ENCODE measurements around the gene SDCBP2.

SDCBP2 gene

GRCh38 chr20:1315804-1316203, 13.1 kb downstream of the SDCBP2 start:
- H2BK5ac ChIP-seq (ENCODE audit: low read length) = no peak overlapping the region
- no peak overlapping the region for H3K4me2 ChIP-seq (ENCODE audit: insufficient read depth, low read length, poor library complexity, severe bottlenecking)
- no peaks in the 10 kb centered on the region for H3K79me1 ChIP-seq (ENCODE audit: low read depth, low read length)
- H2BK15ac ChIP-seq (ENCODE audit: low read length) = no peak overlapping the region
- no peak overlapping the region for H3K27ac ChIP-seq (replicated peaks; ENCODE audit: low read length)
- H3K4ac ChIP-seq (ENCODE audit: low read length) = no peak overlapping the region
- no peak overlapping the region for H3K14ac ChIP-seq (ENCODE audit: low read length)
- no peak for DNase-seq (ENCODE audit: low spot score)
- H3K27me3 ChIP-seq (ENCODE audit: control insufficient read depth in 3 of 3, insufficient read depth in 3 of 3, low read depth in 1 of 3, low read length in 3 of 3) = no peaks in the 10 kb centered on the region
- H3K18ac ChIP-seq (ENCODE audit: low read length) = no peak overlapping the region
- no peak overlapping the region for H2BK12ac ChIP-seq (ENCODE audit: low read length)
- H2AK5ac ChIP-seq (ENCODE audit: low read depth, low read length) = no peak overlapping the region
- H2BK120ac ChIP-seq (ENCODE audit: low read depth, low read length) = no peak overlapping the region
- no peak overlapping the region for H3K9ac ChIP-seq (ENCODE audit: low read depth, low read length, poor library complexity)
- H3K4me1 ChIP-seq (ENCODE audit: control insufficient read depth in 2 of 2, insufficient read depth in 1 of 2, low read depth in 1 of 2, low read length in 2 of 2) = peaks cover 4% of the 10 kb centered on the region in 2 donors
- no peak overlapping the region for H2AFZ ChIP-seq (ENCODE audit: low read length)
- no peak overlapping the region for H4K8ac ChIP-seq (ENCODE audit: low read depth, low read length)
- no peak overlapping the region for H3K23ac ChIP-seq (ENCODE audit: low read depth, low read length, poor library complexity)
- no peak overlapping the region for H4K91ac ChIP-seq (ENCODE audit: low read depth, low read length, poor library complexity)
- no peak overlapping the region for H3K4me3 ChIP-seq (ENCODE audit: low read length in 2 of 2)
- no CpG with 5 or more reads among the region's 5 CpGs for WGBS, 2 donors (ENCODE audit: extremely low coverage in 2 of 2, insufficient read length in 2 of 2, insufficient replicate concordance in 1 of 2)
- H3K9me3 ChIP-seq (replicated peaks in 1 of 2; ENCODE audit: control insufficient read depth in 2 of 2, insufficient read depth in 1 of 2, low read depth in 1 of 2, low read length in 2 of 2) = no peaks in the 10 kb centered on the region
- no peaks in the 10 kb centered on the region for H3K36me3 ChIP-seq (replicated peaks in 1 of 2; ENCODE audit: control insufficient read depth in 2 of 2, insufficient read depth in 2 of 2, low read length in 2 of 2)

- Histone ChIP-seq H3K9me3 (replicated peaks in 1 of 2; ENCODE audit: control insufficient read depth in 2 of 2, insufficient read depth in 1 of 2, low read depth in 1 of 2, low read length in 2 of 2) (no peaks in the 10 kb centered on the region), H4K91ac (ENCODE audit: low read depth, low read length, poor library complexity) (no peak overlapping the region), H3K4ac (ENCODE audit: low read length) (peak overlapping the region; percentile 69), H3K4me3 (ENCODE audit: low read length in 2 of 2) (peak overlapping the region in 1 of 2 donors; percentile 70), H2BK15ac (ENCODE audit: low read length) (peak overlapping the region; percentile 97), H4K8ac (ENCODE audit: low read depth, low read length) (peak overlapping the region; percentile 100), H2BK5ac (ENCODE audit: low read length) (no peak overlapping the region), H2AK5ac (ENCODE audit: low read depth, low read length) (peak overlapping the region; percentile 91), H3K79me1 (ENCODE audit: low read depth, low read length) (no peaks in the 10 kb centered on the region), H2BK120ac (ENCODE audit: low read depth, low read length) (no peak overlapping the region), H3K23ac (ENCODE audit: low read depth, low read length, poor library complexity) (peak overlapping the region; percentile 90), H3K27me3 (ENCODE audit: control insufficient read depth in 3 of 3, insufficient read depth in 3 of 3, low read depth in 1 of 3, low read length in 3 of 3) (no peaks in the 10 kb centered on the region), H2BK12ac (ENCODE audit: low read length) (peak overlapping the region; percentile 26), H3K4me2 (ENCODE audit: insufficient read depth, low read length, poor library complexity, severe bottlenecking) (peak overlapping the region; percentile 58), H3K4me1 (ENCODE audit: control insufficient read depth in 2 of 2, insufficient read depth in 1 of 2, low read depth in 1 of 2, low read length in 2 of 2) (peaks cover 15 to 17% of the 10 kb centered on the region in 2 donors), H3K9ac (ENCODE audit: low read depth, low read length, poor library complexity) (peak overlapping the region; percentile 88), H3K18ac (ENCODE audit: low read length) (peak overlapping the region; percentile 29), H3K14ac (ENCODE audit: low read length) (peak overlapping the region; percentile 1), H3K36me3 (replicated peaks in 1 of 2; ENCODE audit: control insufficient read depth in 2 of 2, insufficient read depth in 2 of 2, low read length in 2 of 2) (no peaks in the 10 kb centered on the region), H3K27ac (replicated peaks; ENCODE audit: low read length) (no peak overlapping the region), H2AFZ (ENCODE audit: low read length) (peak overlapping the region; percentile 93)
- no CpG with 5 or more reads among the region's 38 CpGs for WGBS, 2 donors (ENCODE audit: extremely low coverage in 2 of 2, insufficient read length in 2 of 2, insufficient replicate concordance in 1 of 2)
- peak; percentile 81 for DNase-seq (ENCODE audit: low spot score)
Measured at GRCh38 chr20:1313236-1313964, 15.5 kb downstream of the SDCBP2 start.

GRCh38 chr20:1312904-1313235, 16.1 kb downstream of the SDCBP2 start:
- Histone ChIP-seq H3K4me2 (ENCODE audit: insufficient read depth, low read length, poor library complexity, severe bottlenecking) (peak overlapping the region; percentile 58), H3K79me1 (ENCODE audit: low read depth, low read length) (no peaks in the 10 kb centered on the region), H3K4me3 (ENCODE audit: low read length in 2 of 2) (no peak overlapping the region), H2AFZ (ENCODE audit: low read length) (peak overlapping the region; percentile 93), H2BK120ac (ENCODE audit: low read depth, low read length) (no peak overlapping the region), H3K36me3 (replicated peaks in 1 of 2; ENCODE audit: control insufficient read depth in 2 of 2, insufficient read depth in 2 of 2, low read length in 2 of 2) (no peaks in the 10 kb centered on the region), H3K9me3 (replicated peaks in 1 of 2; ENCODE audit: control insufficient read depth in 2 of 2, insufficient read depth in 1 of 2, low read depth in 1 of 2, low read length in 2 of 2) (no peaks in the 10 kb centered on the region), H4K8ac (ENCODE audit: low read depth, low read length) (peak overlapping the region; percentile 100), H2AK5ac (ENCODE audit: low read depth, low read length) (peak overlapping the region; percentile 91), H3K4ac (ENCODE audit: low read length) (no peak overlapping the region), H4K91ac (ENCODE audit: low read depth, low read length, poor library complexity) (no peak overlapping the region), H3K23ac (ENCODE audit: low read depth, low read length, poor library complexity) (no peak overlapping the region), H3K9ac (ENCODE audit: low read depth, low read length, poor library complexity) (peak overlapping the region; percentile 88), H2BK5ac (ENCODE audit: low read length) (no peak overlapping the region), H3K4me1 (ENCODE audit: control insufficient read depth in 2 of 2, insufficient read depth in 1 of 2, low read depth in 1 of 2, low read length in 2 of 2) (peaks cover 15 to 17% of the 10 kb centered on the region in 2 donors), H3K18ac (ENCODE audit: low read length) (peak overlapping the region; percentile 29), H3K14ac (ENCODE audit: low read length) (peak overlapping the region; percentile 1), H3K27me3 (ENCODE audit: control insufficient read depth in 3 of 3, insufficient read depth in 3 of 3, low read depth in 1 of 3, low read length in 3 of 3) (no peaks in the 10 kb centered on the region), H2BK15ac (ENCODE audit: low read length) (peak overlapping the region; percentile 97), H3K27ac (replicated peaks; ENCODE audit: low read length) (no peak overlapping the region), H2BK12ac (ENCODE audit: low read length) (peak overlapping the region; percentile 26)
- WGBS, 2 donors (ENCODE audit: extremely low coverage in 2 of 2, insufficient read length in 2 of 2, insufficient replicate concordance in 1 of 2) = no CpG with 5 or more reads among the region's 16 CpGs
- DNase-seq (ENCODE audit: low spot score) = no peak

GRCh38 chr20:1312308-1312707, 16.6 kb downstream of the SDCBP2 start:
- Histone ChIP-seq H2AK5ac (ENCODE audit: low read depth, low read length) (peak overlapping the region; percentile 91), H3K27ac (replicated peaks; ENCODE audit: low read length) (no peak overlapping the region), H3K14ac (ENCODE audit: low read length) (peak overlapping the region; percentile 1), H3K4me3 (ENCODE audit: low read length in 2 of 2) (no peak overlapping the region), H3K9me3 (replicated peaks in 1 of 2; ENCODE audit: control insufficient read depth in 2 of 2, insufficient read depth in 1 of 2, low read depth in 1 of 2, low read length in 2 of 2) (no peaks in the 10 kb centered on the region), H3K79me1 (ENCODE audit: low read depth, low read length) (no peaks in the 10 kb centered on the region), H2BK120ac (ENCODE audit: low read depth, low read length) (no peak overlapping the region), H4K8ac (ENCODE audit: low read depth, low read length) (no peak overlapping the region), H3K4me2 (ENCODE audit: insufficient read depth, low read length, poor library complexity, severe bottlenecking) (no peak overlapping the region), H3K23ac (ENCODE audit: low read depth, low read length, poor library complexity) (peak overlapping the region; percentile 29), H2BK5ac (ENCODE audit: low read length) (no peak overlapping the region), H3K18ac (ENCODE audit: low read length) (no peak overlapping the region), H3K9ac (ENCODE audit: low read depth, low read length, poor library complexity) (no peak overlapping the region), H2AFZ (ENCODE audit: low read length) (no peak overlapping the region), H3K27me3 (ENCODE audit: control insufficient read depth in 3 of 3, insufficient read depth in 3 of 3, low read depth in 1 of 3, low read length in 3 of 3) (no peaks in the 10 kb centered on the region), H2BK12ac (ENCODE audit: low read length) (peak overlapping the region; percentile 63), H3K4me1 (ENCODE audit: control insufficient read depth in 2 of 2, insufficient read depth in 1 of 2, low read depth in 1 of 2, low read length in 2 of 2) (peaks cover 13 to 14% of the 10 kb centered on the region in 2 donors), H4K91ac (ENCODE audit: low read depth, low read length, poor library complexity) (no peak overlapping the region), H3K4ac (ENCODE audit: low read length) (no peak overlapping the region), H3K36me3 (replicated peaks in 1 of 2; ENCODE audit: control insufficient read depth in 2 of 2, insufficient read depth in 2 of 2, low read length in 2 of 2) (no peaks in the 10 kb centered on the region), H2BK15ac (ENCODE audit: low read length) (peak overlapping the region; percentile 52)
- WGBS, 2 donors (ENCODE audit: extremely low coverage in 2 of 2, insufficient read length in 2 of 2, insufficient replicate concordance in 1 of 2) = no CpG with 5 or more reads among the region's 20 CpGs
- no peak for DNase-seq (ENCODE audit: low spot score)

Measured in neuronal stem cell (in vitro differentiated cells).